Peyer's patch (tissue), 4 donors: ENCODE data around the gene RPS23.

Experiments used
- CTCF ChIP-seq, 6 experiments: fragments of 450-650 bp in 4 of 6; fragments of 200-600 bp in 2 of 6; sonication (generic) in 1 of 6; IDR thresholded peaks; one replicate each; pipeline ENCODE4 v1.5.1; 2017 to 2019; ENCODE audit warnings: antibody characterized with exemption in 6 of 6, mild to moderate bottlenecking in 3 of 6, moderate library complexity in 1 of 6
- POLR2A ChIP-seq, 2 donors: fragments of 450-650 bp; IDR thresholded peaks; one replicate each; pipeline ENCODE4 v1.5.1; 2017; ENCODE audit warnings: antibody characterized with exemption in 2 of 2, mild to moderate bottlenecking in 2 of 2, moderate library complexity in 2 of 2

DNA sequence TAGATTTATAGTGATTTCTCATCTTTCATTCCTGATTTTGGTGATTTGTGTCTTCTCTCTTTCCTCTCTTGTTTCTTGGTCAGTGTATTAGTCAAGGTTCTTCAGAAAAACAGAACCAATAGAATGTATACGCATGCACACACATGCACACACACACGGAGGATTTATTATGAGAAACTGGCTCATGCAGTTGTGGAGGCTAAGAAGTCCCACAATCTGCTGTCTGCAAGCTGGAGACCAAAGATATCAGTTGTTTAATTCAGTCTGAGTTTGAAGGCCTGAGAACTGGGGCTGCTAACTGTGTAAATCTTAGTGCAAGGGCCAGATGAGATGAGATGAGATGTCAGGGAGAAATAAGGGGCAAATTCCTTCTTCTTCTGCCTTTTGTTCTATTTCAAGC is 5.7 kb upstream of the RPS23 start:
- TF ChIP-seq CTCF (IDR thresholded peaks at IDR 0.05) (no peak), POLR2A (IDR thresholded peaks at IDR 0.05) (no peak)
